CD4-positive, alpha-beta T cell treated with Interleukin-15 for 4 hours (primary cell): ENCODE results near the gene CHN1.

Experiments
- DNase-seq: peaks from one replicate; pipeline ENCODE4 v3.0.0-alpha.2; 2020; ENCODE audit warnings: low spot score

CHN1 gene

DNA sequence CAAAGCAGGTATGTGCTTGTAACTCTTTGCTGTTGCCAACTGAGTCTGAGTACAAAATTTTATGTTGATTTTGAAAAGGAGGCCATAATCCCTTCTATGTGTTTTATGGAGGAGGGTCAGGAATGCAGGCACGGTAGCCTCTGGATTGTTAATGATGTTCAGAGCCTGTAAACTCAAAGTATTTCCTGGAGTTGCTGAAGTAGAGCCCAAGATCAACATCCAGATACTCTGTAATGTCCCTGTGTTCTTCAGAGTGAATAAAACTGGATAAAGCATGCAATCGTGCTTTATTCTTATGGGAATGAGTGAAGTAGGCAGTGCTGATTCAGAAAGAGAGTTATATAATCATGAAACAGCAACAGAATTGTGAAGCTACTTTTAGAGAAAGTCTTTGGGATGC lies 179.1 kb downstream of the CHN1 start:
- DNase-seq, result no peak

DNA sequence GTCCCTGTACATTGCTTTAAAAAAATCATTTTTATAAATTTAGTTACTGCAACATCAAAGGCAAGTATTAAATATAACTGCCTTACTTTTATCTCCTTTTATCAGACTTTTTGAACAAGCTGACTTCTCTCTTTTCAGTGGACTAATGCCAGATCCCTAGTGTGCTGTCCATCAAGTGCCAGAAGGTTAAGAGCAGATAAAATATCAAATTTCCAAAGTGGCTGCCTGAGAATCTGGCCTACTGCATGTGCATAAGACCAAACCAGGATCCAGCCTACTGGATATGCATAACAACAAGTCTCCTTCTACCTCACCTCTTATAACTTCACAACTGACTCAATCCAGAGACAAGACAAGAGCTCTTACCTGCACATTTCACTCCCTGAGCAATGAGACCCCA lies 181.1 kb downstream of the CHN1 start:
- no peak for DNase-seq

DNA sequence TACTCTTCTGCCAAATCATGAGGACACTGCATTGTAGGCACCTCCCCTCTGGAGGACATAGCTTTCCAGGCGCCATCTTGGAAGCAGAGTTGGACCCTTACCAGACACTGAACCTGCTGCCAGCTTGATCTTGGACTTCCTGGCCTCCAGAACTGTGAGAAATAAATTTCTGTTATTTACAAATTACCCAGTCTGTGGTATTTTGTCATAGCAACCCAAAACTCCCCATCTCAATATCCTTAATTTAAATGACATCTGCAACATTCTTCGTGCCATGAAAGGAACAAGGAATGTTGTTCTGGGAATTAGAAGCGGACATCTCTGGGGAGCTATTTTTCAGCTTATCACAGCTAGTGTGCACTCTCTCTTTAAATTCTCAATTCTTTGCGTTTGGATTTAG lies 183.6 kb downstream of the CHN1 start:
- DNase-seq, result no peak

- no peak for DNase-seq
Measured at GRCh38 chr2:174820361-174820760, 184.8 kb downstream of the CHN1 start.

GRCh38 chr2:174815526-174815925 lies 189.7 kb downstream of the CHN1 start:
- no peak for DNase-seq

DNA sequence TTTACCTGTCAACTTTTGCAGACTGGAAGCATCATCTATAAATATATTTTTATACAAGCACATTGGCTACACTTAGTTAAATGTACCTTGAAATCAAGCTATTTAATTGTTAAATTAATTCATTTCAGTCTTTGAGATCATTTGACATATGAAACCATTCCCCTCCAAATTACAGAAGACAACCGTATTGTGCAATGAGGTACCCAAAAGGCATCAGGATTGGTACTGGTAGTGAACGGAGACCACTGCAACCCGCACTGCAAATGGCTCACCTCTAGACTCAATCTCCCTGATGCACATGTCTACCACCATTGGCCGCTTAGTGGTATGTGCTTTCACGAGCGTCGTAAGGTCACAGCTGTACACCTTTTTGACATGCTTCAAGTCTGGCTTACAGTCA lies 193.1 kb downstream of the CHN1 start:
- DNase-seq, result no peak

DNA sequence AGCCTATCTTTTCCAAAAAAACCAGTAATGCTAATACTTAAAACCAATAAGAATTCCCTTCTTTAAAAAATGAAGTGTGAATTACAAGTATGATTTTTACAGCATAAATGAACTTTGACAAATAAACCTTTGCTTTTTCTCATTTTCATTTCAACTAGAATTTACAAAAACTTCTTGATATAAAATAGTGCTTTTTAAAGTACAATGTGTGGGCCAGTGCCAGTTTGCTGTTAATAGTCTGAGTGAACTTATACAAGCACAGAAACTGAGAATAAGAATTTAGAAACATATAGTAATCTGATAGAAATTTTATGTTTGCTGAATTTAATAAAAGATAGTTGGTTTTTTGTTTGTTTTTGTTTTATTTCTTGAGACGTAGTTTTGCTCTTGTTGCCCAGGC lies 197.2 kb downstream of the CHN1 start:
- DNase-seq, result no peak

DNA sequence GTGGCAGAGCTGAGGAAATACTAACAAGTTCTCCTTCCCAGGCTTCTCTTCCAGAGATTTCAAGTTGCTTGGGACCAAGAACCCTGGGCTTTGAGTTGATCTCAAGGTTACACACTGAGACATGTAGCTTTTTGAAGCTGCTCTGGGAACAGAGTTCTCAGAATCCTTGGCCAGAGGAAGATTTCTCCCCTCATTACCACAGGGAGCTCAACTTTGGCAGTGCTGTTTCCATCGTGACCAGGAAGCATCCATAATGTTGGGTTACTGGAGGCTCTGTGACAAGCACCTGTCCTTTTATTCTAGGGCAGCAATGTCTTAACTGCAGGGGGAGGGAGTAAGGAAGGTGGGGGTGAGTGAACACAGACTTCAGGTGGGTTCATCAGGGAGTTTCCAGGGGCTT lies 199.4 kb downstream of the CHN1 start:
- DNase-seq, result no peak

DNA sequence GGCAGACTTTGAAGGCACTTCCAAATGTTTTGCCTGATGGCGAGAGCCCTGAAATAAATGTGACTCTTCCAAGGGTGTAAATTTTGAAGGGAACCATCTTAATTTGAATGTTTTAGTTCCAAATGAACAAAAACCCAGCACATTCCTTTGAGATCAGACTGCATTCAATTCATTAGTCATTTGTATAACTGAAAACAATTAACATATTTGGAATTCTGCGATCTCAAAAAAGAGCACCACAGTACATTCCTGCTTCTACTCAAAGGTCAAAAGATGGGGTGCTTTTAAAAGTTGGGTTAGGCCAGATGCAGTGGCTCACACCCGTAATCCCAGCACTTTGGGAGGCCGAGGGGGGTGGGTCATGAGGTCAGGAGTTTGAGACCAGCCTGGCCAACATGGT lies 202.7 kb downstream of the CHN1 start:
- DNase-seq, result no peak

DNA sequence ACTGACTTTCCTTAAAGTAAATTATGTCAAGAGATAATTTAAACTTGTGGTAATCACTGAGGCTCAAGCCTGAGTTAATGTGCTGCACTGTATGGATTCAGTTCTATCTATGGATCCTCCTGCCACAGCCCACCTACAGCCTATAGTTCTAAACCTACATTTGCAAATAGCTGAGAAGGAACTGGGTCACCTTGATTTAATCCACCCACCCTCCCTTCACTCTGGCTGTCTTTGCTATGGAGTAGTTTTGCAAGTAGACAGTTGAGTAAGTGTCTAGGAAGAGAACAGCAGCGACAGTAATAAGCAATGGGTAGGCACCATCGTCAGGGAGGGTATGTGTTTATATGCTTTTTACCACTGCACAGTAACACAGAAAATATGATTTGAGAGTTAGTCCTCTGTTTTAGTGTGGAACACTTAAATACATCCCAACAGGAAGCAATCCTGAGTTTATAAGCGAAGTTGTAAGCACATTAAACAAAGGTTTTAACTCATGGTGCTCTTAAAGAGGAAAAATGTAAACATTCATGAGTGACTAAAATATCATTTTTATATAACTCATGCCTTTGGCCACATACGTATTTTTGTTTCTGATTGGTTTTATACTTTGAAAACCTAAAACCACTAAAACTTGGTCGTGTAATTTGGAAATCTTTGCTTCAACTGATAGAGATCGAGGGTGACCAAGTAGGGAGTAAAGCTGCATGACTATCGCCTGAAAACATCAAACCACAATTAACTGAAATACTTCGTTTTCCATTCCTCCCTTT lies 204.6 kb downstream of the CHN1 start:
- no peak for DNase-seq

DNA sequence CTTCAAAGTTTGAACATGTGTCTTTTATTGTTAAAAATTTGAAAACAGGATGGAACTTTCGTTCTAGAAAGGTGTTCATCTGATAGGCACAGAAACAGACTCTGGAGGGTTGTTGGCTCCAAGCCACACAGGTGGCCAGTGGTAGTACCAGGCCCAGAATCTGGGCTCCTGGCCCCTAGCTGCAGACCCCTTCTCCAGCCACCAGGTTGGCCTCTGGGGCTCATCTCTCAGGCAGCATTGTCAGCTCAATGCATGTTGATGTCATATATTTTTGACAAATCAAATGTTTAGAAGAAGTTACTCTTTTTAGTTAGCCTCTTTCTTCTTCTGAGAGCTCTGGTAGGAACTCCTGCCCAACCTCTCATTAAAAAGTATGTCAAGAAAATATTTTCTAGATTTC lies 206.4 kb downstream of the CHN1 start:
- DNase-seq, result no peak

DNA sequence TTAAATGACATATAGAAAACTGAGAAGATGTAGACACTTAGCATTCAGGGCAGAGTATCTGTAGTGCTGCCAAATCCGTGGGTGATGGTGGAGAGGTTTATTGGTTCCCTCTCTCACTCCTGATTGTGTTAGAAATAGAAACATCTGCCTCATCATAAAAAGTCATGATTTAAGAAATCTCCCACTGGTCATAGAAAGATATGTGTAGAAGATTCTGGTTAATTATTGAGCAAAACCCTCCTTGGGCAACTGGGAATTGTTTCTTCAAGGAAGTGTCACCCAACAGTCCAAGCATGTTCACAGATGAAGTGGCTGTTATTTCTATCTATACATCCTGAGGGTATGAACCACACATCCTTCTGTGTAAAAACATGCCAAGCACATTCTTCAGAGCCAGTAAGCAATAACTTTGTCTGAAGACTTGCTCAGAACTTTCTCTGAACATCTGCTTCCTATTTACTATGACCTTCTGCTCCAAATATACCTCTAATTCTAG lies 207.4 kb downstream of the CHN1 start:
- DNase-seq, result no peak

GRCh38 chr2:174796319-174796771 lies 208.8 kb downstream of the CHN1 start:
- DNase-seq, result no peak

DNA sequence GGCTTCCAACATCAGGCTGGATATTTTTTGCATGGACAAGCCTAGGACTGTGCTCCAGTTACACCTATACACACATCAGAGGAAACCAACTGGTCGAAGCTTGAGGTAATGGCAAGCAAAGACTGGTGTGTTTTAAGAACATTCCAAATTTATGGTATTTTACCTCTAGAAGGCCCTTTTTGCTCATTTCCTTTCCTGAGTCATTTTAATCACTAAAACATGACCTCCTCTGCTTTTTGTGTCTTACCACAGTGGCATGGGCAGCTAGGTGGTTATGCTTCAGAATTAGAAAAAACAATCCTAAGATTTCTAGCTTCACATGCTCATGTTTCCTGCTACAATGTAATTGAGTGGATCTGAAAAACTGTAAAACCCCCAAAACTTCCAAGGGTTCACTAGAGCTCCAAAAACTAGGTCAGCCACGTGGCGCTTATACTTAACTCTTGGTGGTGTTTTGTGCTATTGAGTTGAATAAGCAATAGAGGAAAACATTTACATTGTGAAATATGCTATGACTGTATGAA lies 210.3 kb downstream of the CHN1 start:
- DNase-seq, result no peak

GRCh38 chr2:174792309-174793025 lies 212.7 kb downstream of the CHN1 start:
- DNase-seq, result no peak

GRCh38 chr2:174791746-174792280 lies 213.4 kb downstream of the CHN1 start:
- DNase-seq, result no peak

DNA sequence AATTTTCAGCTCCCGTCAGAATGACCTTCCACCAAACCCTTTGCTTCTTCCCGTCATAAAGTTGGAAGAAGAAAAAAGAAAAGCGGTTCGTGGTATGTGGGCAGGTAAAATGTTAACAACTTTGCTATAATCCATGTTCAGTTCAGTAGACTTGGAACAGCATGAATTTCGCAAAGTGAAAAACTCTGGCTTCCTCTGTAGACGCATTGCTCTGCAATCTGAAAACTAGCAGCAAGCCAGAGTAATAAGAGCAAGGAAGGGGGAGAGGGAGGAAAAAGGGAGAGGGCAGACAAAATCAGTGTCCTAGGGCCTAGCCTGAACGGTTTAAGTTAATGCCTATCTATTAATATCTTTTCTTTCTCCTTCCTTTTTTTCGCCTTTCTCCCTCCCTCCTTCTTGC lies 214.2 kb downstream of the CHN1 start:
- DNase-seq, result no peak

DNA sequence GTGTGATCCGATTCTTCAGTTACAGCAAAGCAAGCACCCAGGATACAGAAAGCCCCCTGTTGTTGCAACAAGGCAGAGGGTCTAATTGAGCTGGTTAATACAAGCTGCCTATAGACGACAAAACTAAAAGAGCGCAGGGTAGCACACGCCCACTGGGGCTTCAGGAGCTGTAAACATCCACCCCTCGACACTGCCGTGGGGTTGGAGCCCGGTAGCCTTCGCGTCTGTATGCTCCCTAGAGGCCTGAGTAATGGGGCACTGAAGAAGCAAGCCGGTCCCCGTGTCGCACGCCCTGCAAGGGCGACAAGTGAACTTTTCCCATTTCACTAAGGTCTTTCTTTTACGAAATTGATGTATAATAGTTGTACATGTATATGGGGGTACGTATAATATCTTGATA lies 216.2 kb downstream of the CHN1 start:
- no peak for DNase-seq

GRCh38 chr2:174788291-174788929 lies 216.8 kb downstream of the CHN1 start:
- DNase-seq, result no peak

DNA sequence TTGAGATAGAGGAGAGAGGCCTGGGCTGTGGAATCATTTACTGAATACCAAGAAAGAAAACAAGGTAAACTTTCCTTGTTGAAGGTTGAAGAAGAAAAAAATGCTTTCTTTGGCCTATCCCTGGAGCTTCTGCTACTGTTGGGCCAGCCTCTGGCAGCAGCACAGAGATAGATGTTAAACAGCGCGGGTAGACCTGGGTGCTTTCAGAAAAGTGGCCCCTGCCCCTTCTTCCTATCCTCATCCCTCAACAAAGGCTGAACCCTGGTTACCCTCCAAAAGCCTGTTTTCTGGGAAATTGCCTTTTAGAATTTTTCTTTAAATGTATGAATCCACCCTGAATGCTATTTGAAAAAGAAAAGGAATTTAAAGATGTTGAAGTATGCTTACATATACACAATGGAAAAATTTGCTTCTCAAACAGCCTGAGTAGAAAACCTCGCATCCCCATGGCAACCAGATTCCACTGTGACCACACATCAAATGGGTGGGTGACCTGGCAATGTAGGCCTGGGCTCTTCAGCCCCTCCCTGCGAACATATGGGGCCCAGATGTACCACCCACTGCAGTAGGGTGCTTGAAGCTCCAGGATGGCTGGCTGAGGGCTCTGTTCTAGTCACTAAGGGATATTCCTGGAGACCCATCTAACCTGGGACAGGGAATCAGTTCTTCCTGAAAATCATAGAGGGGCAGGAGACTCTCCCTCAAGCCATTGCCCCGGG lies 217.5 kb downstream of the CHN1 start:
- no peak for DNase-seq

- no peak for DNase-seq
Measured at GRCh38 chr2:174786066-174786725, 219.0 kb downstream of the CHN1 start.
